Measurements from ENCODE around the gene NPTXR.
"Not testable (repeated sequence)": the region's sequence is repeated elsewhere in the genome, so short reads cannot be mapped to it uniquely, and the experiment has no call there.

The NPTXR gene

DNA sequence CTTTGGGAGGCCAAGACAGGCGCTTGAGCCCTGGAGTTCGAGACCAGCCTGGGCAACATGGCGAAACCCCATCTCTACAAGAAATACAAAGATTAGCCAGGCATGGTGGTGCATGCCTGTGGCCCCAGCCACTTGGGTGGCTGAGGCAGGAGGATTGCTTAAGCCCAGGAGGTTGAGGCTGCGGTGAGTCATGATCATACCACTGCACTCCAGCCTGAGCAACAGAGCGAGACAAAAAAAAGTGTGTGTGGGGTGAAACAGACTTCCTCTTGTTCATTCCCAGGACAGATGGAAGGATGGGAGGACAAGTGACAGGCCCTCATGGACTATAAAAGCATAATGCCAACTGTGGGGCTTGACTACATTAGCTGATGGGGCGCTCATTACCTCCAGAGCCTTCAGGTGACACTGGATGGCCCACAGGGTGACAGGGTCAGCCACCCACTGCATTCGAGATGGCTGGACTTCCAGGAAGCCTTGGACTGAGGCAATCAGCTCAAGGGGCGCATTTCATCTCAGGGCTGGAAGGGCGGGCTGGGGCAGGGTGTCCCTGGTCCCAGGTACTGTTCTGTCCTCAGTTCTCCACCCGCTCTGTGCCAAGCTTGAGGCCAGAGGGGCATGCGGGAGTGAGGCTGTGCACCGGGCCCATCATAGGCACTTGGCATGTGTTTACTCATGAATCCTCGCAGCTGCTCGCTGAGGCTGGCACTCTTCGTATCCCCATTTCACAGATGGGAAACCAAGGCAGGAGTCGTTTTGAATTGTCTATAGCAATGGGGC lies 12.5 kb downstream of the NPTXR start:
- ATAC-seq (no peak), DNase-seq (no peak)

DNA sequence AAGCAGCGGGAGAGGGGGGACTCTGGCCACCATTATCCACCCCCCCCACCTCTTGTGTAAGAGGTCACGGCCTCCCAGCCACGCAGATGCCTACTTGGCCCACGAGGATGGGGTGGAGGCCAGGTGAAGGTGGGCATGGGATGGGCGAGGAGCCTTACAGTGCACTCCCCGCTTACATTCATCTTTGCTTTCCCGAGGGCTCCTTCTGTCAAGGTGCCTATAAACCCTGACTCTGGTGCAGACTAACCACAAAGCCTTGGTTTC lies 13.1 kb downstream of the NPTXR start:
- ATAC-seq = no peak
- DNase-seq = no peak

DNA sequence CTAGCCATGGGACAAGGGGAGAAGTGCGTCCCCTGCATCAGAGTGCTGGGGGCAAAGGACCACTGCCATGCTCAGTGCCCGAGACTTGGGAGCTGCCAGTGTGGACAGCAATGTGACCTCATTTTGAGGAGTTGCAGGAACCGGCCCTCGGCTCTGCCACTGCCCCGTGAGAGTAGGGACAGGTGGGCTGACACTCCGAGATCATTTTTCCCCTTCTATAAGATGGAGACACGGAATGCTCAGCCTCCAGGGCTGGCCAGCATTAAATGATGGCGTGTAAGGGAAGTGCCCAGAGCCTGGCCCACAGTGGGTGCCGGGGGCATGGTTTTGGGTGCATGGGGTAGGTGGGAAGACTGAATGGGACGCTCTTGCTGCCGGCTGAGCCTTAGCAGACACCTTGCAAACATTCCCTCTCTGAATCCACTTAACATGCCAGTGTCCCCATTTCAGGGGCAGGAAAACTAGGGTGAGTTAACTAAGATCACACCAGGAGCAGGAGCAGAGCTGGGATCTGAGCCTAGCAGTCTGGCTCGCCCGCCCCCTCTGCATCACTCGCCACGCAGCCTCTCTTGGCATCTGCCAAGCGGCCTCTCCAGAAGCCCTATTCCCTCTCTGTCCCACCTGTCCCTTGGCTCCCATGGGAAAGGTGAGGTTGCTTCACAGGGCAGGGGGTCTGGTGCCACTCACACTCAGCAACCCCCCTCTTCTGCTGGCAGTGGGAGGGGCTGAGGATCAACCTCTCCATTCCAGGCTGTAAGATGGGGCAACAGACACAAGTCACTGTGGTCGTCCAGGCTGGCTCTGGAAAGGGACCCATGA lies 13.6 kb downstream of the NPTXR start:
- no peak for ATAC-seq
- no peak for DNase-seq

DNA sequence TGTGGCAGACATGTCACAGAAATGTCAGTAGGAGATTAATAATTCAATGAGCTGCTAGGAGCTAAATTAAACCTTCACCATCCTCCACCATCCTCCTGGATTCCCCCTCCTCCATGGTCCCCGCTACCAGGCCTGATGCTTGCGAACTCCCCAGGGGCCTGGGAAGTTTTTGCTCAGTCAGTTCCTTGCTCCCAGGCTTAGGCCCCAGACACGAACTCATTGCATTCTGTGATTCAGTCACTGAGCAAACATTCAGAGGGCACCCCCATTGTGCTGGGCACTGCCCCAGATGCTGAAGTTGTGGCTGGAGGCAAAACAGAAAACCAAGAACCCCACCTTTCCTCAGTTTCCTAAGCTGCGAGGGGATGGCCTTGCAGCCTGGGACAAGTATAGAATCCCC lies 14.3 kb downstream of the NPTXR start:
- ATAC-seq (no peak), DNase-seq (no peak)

DNA sequence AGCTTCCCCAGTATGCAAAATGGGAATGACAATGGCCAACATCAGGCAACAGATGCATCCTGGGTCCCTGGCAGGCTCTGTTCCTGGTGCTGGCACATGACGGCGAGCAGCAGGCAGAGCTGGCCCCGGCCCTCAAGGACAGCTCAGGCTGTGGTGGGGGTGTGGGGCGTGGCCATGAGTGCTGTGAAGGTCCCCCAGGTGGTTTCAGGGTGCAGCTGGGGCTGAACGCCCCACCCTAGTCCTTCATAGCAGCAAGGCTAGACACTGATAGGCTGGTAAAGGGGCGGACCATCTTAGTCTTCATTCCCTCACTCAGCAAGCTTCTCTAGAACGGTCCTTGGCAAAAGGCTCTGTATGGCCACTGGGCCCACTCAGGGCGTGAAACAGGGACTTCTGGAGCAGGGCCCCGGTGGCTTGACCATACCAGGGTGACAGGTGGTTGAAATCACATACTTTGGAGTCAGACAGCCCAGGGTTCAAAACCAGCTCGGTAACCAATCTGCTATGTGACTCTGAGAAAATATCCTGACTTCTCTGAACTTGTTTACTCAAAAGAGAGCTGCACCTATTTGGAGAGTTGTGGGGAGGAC lies 15.1 kb downstream of the NPTXR start:
- no peak for ATAC-seq

DNA sequence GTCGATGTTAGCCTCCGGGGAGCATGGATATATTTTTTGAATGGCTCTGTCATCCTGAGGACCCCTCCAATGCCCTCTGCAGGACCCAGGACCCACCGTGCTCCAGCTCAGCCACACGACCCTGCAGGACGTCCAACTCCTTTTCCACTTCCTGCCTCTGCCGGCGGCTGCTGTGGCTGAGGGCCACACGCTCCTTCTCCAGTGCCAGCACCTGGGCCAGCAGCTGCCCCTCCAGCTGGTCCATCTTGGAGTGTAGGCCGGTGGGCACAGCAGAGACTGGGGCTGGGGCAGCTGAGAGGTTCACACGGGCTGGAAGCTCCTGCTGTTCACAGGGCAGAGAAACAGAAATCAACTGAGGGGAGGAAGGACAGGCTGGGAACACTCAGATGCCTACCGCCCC lies 15.6 kb downstream of the NPTXR start:
- ATAC-seq (no peak), DNase-seq (no peak)

More for the DNA sequence above, 15.1 kb downstream of the NPTXR start:
- DNase-seq = no peak

DNA sequence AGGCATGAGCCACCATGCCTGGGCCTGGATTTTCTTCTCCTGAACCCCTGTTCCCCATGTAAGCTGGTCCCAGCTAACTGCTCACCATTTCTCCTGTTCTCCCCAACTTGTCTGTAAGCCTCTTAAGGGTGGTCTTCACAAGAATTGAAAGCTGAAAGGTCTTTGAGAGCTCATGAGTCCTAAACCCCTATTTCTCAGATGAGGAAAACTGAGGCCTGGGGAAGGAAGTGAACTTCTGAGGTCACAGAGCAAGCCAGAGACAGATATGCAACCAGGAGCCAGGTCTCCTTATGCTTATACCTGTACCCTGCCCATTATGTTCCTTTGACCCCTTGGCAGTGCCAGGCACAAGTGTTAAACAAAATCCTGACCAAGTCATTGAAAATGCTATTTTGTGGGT lies 16.3 kb downstream of the NPTXR start:
- ATAC-seq (no peak), DNase-seq (no peak)

DNA sequence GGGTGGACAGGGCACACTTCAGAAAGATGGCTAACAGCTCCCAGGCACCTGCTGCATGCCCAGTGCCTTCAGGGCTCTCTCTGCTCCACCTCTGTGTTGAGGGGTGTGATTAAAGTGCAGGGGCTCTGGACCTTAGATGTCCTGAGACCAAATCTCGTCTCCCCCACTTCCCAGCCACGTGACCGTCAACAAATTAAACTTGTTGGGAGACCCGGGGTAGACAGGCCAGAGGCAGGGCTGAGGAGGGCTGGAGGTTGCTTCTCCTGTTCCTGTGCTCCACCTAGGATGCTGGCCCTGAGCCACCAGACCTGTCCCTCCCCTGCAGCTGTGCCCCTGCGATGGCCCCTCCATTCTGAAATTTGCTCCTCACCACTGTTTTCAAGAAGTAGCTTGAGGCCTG lies 17.0 kb downstream of the NPTXR start:
- ATAC-seq (no peak), DNase-seq (no peak)

DNA sequence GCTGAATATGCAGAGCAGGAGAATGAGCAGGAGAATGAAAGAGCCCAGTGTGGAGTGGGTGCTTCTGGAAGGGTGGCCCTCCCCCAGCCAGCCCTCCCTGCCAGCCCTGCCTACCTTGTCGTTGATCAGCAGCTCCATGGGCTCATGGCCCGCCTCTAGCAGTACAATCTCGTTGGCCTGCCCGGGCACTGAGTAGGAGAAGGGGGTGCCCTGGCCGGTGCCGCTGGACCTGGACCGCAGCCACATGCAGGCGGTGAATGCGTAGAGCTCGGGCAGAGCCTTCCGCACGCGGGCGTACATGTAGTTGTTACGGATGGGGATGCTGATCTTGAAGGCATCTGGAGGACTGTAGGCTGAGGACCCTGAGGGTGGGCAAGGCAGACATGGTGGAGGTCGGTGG lies 17.4 kb downstream of the NPTXR start:
- DNase-seq (no peak), ATAC-seq (no peak)

DNA sequence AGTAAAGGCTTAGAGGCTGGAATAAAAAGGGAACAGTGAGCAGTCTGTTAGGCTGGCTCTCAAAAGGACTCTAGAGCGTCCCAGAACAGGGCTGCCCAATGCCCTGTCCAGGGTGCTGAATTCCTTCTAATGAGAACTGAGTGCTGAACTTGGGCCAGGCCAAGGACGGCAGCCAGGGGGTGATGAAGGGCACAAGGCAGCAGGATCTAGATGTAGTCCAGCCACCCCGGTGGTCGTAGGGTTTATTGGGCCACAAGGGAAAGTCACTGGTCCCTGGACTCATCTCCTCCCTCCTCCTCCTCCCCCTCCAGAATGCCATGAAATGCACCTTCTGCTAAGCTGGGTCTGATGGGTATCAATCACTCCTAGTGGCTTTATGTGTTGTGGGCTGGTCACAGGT lies 19.2 kb downstream of the NPTXR start:
- ATAC-seq (peak; percentile 48), DNase-seq (peak; percentile 58)

DNA sequence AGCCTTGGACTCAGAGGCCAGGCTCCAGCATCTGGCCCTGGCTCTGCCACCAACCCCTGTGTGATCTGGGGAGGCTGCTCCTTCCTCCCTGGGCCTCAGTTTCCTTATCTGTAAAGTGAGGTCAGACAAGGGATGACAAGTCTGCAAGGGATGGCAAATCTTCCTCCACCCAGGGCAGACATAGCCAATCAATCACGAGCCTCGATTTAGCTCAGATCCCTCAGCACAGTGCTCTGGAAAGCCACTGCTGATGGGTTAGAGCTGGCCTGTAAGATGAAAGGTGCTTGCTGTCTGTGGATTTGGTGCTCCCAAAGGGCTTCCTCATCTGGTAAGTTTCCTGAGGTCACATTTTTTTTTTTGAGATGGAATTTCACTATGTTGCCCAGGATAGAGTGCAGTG lies 20.2 kb downstream of the NPTXR start:
- ATAC-seq = no peak
- no peak for DNase-seq

DNA sequence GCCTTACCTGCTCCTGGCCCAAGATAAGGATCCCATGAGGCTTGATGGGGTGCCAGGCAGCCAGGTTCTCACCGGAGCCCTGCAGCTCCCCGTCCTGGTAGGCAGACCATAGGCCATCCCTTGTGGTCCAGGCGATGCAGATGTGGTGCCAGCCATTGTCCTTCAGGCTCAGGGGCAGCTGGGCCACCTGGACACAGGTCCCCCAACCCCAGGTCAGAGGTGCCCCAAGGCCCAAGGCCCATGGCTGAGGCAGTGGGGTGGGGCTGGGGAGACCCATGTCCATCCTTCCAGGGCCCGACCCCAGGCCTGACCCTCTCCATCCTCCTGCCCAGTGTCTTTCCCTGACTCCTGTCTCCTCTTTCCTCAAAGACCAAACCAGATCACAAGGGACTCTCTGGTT lies 20.8 kb downstream of the NPTXR start:
- no peak for DNase-seq
- no peak for ATAC-seq

DNA sequence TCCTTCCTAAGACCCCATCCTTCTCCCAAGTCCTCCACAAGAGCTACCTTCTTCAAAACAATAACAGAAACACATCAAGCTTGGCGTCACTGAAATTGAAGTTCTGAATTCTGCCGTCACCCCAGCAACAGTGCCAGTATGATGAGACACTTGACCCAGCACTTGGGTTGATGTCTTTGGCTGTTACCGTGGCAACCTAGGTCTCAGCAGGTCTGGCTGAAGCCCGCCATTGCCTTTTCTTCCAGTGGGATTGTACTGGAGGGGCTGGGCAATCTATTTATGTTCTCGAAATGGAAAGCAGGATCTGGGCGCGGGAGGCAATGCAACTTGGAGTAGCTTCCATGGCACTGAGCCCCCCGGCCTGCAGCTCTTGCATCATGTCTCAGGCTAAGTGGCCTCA lies 23.8 kb downstream of the NPTXR start:
- ATAC-seq (no peak), DNase-seq (no peak)

DNA sequence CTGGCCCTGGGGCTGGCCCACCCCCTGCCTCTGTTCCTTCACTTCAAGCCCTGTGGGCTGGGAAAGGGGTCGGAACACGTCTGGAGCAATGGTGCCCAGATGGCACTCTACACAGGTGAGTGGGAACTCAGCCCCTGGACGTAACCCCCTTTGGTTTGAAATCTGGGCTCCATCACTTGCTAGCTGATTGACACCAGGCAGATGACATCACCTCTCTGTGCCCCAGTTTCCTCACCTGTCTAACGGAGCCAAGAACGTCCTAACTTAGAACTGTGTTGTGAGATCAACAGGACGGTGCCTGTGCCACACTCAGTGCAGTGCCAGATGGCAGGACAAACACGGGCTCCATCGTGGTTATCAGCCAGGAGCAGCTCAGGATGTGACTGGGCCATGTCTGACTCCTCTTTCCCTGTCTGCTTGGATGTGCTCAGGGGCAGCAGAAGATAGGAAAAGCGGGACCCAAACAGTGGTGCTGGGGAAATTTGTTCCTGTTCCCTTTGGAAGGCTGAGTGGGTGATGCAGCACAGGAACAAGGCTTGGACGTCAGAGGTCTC lies 24.4 kb downstream of the NPTXR start:
- ATAC-seq = no peak
- DNase-seq = no peak

DNA sequence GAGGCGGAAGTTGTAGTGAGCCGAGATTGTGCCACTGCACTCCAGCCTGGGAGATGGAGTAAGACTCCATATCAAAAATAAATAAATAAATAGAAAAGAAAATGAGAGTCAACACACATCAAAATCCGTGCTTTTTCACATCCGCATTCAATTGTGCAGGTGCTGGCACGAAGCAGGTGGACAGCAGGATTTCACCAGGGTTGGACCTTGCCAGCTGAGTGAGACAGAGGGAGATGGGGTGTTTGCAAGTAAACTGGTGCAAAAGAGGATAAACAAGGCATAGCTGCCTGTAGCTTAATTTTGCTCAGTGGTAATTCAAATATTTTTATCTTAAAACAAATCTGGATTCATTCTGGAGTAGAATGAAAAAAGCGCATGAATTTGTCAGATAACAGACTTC lies 26.6 kb downstream of the NPTXR start:
- no peak for ATAC-seq
- DNase-seq = no peak

DNA sequence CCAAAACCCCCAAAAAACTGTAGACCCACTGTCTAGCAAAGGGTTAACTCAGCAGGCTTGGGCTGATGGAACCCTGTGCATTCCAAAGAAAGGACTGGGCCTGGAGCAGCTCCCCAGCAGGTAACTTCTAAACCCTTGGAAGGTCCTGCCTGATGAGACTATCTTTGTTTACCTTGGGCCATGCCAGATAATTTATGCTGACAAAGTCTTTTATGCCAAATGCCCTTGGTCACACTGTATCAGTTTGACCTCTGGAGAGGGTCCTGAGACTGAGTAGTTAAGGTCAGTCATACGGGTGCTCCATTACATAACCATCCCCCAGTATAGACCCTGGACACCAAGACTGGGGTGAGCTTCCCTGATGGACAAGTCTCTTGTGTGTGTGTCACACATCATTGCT lies 28.0 kb downstream of the NPTXR start:
- ATAC-seq = no peak
- no peak for DNase-seq

DNA sequence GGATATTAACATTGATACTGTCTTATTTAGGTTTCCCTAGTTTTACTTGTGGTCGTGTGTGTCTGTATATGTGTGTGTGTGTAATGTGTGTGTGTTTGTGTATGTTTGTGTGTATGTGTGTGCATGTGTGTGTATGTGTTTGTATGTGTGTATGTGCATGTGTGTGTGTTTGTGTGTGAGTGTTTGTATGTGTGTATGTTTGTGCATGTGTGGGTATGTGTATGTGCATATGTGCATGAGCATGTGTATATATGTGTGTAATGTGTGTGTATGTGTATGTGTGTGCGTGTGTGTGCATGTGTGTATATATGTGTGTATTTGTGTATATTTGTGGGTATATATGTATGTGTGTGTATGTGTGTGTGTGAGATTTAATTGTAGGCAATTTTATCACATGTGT lies 32.6 kb downstream of the NPTXR start:
- ATAC-seq (no peak), DNase-seq (no peak)

DNA sequence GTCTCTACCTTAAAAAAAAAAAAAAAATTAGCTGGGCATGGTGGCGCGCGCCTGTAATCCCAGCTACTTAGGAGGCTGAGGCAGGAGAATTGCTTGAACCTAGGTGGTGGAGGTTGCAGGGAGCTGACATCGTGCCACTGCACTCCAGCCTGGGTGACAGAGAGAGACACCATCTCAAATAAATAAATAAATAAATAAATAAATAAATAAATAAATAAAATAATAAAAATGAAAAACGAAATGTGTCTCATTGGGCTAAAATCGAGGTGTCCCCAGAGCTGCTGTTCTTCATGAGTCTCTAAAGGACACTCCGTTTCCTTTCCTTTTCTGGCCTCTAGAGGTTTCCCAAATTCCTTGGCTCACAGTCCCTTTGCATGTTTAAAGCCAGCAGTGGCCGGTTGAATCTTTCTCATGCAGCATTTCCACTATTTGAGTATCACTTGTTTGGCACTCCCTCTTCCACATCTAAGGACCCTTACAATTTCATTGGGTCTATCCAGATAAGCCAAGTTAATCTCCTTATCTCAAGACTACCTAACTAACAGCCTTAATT lies 38.7 kb downstream of the NPTXR start:
- ATAC-seq, DNase-seq: not testable (repeated sequence)

DNA sequence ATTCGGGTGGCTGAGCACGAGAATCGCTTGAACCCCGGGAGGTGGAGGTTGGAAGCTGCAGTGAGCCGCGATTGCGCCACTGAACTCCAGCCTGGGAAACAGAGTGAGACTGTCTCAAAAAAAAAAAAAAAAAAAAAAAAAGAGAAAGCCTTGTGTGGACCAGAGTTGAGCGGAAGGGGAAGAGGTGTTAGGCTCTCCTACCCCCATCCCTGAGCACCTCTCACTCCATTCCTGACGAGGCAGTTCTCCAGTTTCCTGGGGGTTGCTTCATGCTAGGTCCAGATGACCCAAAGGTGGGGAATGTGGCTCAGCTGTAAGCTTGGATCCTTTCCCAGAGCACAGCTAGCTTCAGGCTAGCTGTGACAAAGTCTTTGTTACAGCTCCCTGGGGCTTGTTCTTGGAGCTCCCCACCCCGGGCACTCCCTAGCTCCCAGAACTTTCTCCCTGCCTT lies 41.1 kb downstream of the NPTXR start:
- ATAC-seq (no peak), DNase-seq (no peak)

DNA sequence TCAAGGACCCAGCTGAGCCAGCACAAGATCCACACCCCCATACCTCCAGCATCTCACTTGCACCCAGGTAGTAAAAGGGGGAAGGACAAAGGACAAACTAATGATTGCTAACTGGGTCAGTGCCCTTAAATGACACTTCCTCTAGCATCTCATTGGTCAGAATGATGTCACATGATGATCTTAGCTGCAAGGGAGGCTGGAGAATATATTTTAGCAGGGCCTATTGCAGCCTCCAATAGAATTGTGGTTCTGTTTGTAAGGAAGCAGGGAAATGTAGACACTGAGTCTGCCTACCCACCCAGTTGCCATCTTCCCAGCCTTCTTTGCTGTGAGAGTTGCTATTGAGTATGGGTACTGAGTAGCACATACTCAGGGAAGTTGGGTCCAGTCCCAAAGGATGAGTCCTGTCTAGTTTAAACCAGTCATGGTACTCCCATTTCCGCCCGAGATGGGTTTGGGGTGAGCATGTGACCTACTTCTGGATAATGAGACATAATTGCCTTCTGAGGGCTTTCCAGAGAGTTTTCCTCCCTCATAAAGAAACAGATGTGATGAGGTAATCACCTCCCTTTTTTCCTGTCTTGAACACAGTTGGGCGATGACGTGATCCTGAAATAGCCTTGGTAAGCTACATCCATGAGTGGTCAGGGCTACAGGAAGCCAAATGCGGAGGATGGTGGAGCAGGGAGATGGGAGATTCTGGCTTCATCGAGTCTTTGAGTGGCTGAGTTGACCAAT lies 44.4 kb downstream of the NPTXR start:
- no peak for ATAC-seq
- DNase-seq = no peak

DNA sequence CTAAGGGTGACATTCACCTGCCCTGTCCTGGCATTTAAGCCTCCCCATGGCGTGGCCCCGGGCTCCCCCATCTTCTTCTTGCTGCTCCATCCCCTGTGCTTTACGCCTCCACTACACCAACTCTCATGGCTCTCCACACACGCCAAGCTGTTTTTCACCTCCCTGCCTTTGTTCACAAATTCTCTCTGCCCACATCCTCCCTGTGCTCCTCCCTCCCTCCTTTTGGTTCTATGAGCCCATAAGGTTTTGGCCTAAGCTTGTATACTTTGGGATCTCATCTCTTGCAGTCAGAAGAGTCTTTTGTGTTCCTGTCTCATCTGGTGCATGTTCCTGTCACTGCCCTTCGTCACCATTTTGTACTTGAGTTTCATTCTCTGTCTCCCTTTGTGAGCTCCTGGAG lies 45.3 kb downstream of the NPTXR start:
- no peak for ATAC-seq
- DNase-seq = no peak

DNA sequence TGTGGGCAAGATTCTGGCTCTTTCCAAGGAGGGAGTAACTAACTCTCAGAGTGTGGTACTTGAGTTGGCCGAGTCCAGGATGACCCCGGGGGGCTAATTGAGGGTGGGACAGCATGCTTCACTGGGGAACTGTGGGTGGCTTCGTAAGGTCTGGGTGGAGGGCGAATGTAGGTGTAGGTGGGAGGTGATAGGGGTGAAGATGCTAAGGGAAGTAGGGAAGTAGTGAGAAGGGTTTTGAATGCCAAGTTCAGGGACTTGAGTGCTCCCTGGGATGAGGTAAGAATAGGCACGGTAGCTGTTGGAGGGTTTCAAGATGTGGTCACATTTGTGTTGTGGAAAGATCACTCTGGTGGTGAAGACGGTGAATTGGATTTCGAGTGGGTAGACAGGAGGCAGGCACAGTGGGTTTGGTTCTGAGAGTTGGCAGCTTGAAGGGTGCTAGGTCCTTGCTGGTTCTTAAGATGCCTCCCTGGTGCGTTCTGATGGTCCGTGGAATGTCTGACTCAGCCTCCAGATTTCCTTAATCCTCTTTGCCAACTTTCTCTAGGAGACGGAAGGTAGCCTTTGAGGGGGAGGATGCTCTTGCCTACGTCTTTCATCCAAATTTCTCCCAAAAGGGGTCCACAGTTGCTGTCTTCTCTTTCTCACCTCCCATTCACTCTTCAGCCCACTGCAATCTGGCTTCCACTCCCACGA lies 47.4 kb downstream of the NPTXR start:
- ATAC-seq (no peak), DNase-seq (no peak)
